Right renal pelvis (tissue), 4 donors: Measurements from ENCODE around the gene PRSS22. TPM values are rescaled to one million over a fixed set of nuclear protein-coding genes. Genes with fewer than 3 reads are reported as not detected.
"Not testable (repeated sequence)": the region's sequence is repeated elsewhere in the genome, so short reads cannot be mapped to it uniquely, and the experiment has no call there.

Source experiments
- DNase-seq, 4 donors: peaks; one replicate each; pipeline ENCODE4 v3.0.0-alpha.2; 2013; ENCODE audit warnings: low read depth in 4 of 4, low spot score in 3 of 4, missing footprints in 1 of 4
- polyA plus RNA-seq, 4 donors: library from polyadenylated mRNA; unstranded; fragments of 120-200 nt; gene quantifications; one replicate each; pipeline ENCODE4 v1.2.1, GENCODE V29; 2013; ENCODE audit not compliant: insufficient read length in 4 of 4

The PRSS22 gene, protein sequence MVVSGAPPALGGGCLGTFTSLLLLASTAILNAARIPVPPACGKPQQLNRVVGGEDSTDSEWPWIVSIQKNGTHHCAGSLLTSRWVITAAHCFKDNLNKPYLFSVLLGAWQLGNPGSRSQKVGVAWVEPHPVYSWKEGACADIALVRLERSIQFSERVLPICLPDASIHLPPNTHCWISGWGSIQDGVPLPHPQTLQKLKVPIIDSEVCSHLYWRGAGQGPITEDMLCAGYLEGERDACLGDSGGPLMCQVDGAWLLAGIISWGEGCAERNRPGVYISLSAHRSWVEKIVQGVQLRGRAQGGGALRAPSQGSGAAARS
- 1 to 10 TPM; 7.5 to 9.8 (median 8.4) TPM for polyA plus RNA-seq

DNA sequence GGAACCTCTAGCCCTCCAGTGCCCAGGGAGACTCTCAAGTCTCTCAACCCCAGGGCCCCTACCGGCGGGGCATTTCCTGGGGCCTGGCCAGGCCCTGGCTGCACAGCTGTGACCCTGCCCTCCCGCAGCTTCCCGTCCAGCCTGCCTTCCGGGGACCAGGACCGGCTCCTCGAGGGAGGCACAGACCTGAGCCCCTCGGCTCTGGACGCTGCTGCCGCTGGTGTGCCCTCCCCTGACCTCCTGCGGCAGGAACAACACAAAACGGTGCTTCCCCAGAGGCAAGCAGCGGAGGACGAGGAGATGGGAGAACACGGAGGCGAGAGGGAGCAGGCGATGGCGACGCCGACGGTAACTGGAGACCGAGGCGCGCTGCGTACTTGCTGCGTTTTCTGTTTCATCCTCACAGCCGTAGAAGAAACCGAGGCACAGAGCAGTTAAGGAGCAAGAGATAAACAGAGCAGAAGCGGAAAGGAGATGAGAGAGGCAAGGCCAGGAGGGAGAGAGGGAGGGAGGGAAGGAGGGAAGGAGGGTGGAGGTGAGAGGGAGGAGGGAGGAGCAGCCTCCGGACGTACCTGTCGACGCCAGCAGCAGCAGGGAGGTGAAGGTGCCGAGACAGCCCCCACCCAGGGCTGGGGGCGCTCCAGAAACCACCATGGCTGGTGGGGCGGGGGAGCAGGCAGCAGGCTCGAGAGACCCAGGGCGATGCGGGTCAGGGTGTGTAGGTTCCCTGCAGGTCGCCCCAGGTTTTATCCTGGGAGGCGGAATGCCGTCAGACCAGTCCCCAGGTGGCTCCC, at the start of gene PRSS22:
Gene PRSS22 (minus strand): TSS at position 720 of the 794 bp plus-strand sequence. CDS start 66 bp downstream, at position 654.
- no peak for DNase-seq

DNA sequence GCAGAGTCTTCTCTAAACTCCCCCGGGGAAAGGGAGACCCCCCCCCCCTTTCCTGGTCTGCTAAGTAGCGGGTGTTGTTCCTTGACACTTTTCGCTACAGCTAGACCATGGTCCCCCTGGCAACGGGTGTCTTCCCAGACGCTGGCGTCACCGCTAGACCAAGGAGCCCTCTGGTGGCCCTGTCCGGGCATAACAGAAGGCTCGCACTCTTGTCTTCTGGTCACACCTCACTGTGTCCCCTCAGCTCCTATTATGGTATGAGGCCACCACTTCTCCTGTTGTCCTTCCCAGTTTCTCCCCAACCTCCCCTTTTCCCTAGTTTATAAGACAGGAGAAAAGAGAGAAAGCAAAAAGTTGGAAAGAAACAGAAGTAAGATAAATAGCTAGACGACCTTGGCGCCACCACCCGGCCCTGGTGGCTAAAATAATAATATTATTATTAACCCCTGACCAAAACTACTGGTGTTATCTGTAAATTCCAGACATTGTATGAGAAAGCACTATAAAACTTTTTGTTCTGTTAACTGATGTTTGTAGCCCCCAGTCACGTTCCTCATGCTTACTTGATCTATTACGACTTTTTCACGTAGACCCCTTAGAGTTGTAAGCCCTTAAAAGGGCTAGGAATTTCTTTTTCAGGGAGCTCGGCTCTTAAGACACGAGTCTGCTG, 49.2 kb upstream of the PRSS22 start:
- DNase-seq: not testable (repeated sequence)

DNA sequence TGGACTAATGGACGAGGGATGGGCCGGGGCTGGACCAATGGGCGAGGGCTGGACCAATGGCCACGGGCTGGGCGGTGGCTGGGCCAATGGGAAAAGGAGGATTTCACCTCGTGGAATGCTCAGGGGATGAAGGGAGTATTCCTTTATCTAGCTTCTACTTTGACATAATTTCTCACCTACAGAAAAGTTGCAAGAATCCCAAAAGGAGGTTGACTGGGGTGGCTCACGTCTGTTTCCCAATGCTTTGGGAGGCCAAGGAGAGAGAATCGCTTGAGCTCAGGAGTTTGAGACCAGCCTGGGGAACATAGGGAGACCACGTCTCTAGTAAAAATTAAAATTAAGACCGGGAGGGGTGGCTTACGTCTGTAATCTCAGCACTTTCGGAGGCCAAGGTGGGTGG, 48.0 kb upstream of the PRSS22 start:
- DNase-seq: no peak

GRCh38 chr16:2905241-2905987, 47.4 kb upstream of the PRSS22 start:
- peak; percentile 77 to 91 (median 90) for DNase-seq

GRCh38 chr16:2904922-2905240, 46.9 kb upstream of the PRSS22 start:
- no peak for DNase-seq

- peak in 3 of 4 donors; percentile 68 to 77 (median 77) for DNase-seq
Measured at GRCh38 chr16:2904100-2904921, 46.3 kb upstream of the PRSS22 start.

GRCh38 chr16:2902337-2903130, 44.6 kb upstream of the PRSS22 start:
- no peak for DNase-seq

GRCh38 chr16:2900526-2901075, 42.6 kb upstream of the PRSS22 start:
- DNase-seq: no peak

GRCh38 chr16:2899564-2900072, 41.6 kb upstream of the PRSS22 start:
- no peak for DNase-seq

GRCh38 chr16:2898831-2899563, 41.0 kb upstream of the PRSS22 start:
- no peak for DNase-seq

DNA sequence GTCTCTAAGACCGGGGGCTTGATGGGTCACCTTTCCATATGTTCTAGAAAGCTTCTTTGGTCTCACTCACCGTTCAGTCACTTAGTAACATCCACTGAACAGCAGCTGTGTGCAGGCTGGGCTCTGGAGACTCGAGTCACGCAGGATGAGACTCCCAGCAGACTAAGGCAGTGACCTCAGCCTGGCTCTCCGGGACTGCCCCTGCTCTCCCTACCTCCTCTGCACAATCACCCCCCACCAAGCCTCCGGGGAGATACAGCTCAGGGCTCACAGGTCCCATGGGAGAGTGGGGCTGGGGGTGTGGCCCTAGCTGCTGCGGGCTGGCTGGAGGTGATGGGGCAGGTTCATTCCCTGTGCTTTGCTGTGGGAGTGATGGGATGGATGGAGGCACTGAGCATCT, 39.1 kb upstream of the PRSS22 start:
- no peak for DNase-seq

GRCh38 chr16:2896480-2897010, 38.6 kb upstream of the PRSS22 start:
- no peak for DNase-seq

GRCh38 chr16:2895813-2896212, 37.8 kb upstream of the PRSS22 start:
- no peak for DNase-seq

DNA sequence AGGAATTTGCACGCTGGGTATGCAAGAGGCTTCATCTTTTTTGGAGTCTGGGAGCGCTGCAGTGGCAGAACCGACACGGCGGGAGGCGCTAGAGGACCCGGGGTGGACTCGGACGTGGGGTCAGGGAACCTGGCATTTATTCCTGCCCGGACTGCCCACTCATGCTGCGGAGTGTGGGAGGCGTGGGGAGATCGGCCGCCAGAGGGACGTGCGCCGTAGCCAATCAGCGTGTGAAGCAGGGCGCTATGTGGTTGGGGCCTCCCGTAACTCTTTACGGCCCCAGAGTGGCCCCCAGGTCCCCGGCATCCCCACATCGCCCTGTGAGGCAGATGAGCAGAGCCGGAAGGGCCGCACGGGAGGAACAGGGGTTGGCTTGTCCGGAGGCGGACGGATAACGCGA, 36.3 kb upstream of the PRSS22 start:
- DNase-seq: no peak

- DNase-seq: no peak
Measured at GRCh38 chr16:2884041-2884451, 26.1 kb upstream of the PRSS22 start.

- DNase-seq: no peak
Measured at GRCh38 chr16:2883458-2883908, 25.5 kb upstream of the PRSS22 start.

DNA sequence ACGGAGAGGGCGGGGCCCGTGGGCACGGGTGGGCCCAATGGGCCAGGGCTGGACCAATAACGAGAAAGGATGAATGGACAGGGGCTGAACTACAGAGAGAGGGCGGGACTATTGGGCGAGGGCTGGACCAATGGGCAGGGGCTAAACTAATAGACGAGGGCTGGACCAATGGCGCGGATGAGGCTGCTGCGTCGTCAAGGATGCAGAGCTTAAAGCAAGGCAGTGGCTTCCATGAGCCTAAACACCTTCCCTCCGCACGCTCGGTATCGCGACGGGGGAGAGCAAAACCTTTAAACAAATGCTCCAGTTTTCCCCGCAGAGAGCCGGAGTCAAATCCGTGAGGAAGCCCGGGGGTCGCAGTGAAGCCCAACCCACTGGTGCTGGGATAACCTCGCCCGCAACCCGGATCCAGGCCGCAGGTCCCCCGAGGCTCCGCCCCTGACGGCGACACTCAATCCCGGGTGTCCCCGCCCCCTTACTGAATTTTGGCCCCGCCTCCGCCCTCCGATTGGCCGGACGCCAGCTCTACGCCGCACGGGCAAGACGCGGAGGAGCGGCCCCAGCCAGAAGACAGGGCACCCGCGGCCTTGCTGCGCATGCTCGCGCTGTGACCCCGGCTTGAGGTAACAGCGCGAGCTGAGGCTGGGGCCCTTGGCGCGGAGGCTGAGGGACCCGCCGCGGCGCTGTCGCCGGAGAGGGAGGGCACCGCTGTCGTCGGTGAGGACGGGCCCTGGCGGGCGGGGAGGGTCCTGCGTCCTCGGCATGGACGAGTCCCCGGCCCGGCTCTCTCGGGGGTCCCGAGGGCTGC, 24.9 kb upstream of the PRSS22 start, which contains the start of gene FLYWCH2:
Gene FLYWCH2 (plus strand): TSS at position 566 of the 808 bp plus-strand sequence. CDS start 13,235 bp downstream, outside the sequence.
- peak; percentile 95 to 99 (median 96) for DNase-seq
